CD4-positive, alpha-beta T cell treated with Interleukin-1 beta for 1 hour (primary cell): Measurements from ENCODE around the gene PHACTR1.

ENCODE experiments used
- DNase-seq, 2 donors: peaks; one replicate each; pipeline ENCODE4 v3.0.0-alpha.2; 2020 to 2022

The PHACTR1 gene

DNA sequence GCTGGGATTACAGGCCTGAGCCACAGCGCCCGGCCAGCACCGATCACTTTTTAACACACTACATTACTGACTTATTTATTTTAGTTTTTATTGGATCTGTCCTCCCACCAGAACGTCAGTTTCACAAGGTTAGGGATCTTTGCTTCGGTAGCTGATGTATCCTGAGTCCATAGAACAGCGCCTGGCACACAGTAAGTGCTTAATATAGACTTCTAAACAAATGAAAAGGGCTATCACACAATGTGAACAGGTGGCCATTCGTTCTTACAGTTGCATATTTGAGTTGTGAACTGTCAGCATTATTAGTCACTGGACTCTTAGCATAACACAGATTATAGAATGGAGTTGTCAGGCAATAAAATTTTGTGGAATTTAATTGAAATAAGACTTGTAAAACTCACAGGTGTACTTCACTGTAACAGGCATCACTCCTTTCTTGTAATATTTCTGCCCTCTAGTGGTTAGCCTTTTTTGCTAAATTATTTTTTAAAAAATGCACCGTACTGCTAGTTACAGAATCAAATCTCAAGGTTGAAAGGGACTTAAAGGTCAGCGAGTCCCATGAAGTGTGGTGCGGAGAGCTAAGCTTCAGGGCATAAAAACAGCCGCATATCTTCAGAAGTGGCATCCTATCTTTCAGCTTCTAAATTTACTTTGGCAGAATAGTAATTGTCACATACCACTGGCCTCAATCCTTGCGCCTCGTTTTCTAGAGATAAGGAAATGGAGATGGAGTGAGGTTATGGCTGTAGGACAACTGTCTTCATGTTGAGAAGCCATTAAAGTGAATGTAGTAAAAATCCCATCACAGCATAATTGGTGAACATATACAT is 615.2 kb downstream of the PHACTR1 start:
- DNase-seq, result peak in 1 of 2 donors; percentile 55

DNA sequence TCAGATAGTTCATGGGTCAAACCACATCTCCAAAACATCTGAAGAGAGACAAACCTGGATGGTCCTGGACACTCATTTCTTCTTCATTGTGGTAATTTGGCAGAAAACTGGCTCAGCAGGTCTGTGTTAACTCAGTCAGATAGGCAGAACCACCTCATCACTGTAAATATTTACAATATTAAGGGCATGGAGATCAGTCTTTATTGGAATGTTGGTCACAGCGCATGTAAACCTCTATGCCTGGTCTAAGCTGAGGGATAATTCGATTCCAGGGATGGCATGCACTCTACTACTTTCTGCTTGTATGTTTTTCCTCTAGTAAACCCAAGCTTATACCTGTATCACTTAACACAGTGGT is 615.8 kb downstream of the PHACTR1 start:
- no peak for DNase-seq

DNA sequence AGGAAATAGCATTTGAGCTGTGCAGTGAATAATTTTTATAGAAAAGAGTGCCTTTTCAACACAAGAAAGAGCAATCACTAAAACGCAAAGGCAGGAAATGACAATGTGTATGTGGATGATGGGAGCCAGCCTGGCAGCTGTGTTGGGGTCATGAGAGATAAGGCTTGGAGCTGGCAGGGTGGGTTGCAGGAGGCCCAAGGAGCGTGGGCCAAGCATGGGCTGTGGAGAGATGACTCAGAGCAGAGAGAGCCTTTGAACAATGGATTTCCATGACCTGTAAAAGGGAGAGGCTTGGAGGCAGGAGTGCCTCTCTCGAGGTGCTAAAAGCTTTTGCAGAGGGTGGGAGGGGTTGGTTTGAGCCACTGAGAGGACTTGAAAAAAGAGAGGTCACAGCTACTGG is 618.4 kb downstream of the PHACTR1 start:
- DNase-seq, result no peak

DNA sequence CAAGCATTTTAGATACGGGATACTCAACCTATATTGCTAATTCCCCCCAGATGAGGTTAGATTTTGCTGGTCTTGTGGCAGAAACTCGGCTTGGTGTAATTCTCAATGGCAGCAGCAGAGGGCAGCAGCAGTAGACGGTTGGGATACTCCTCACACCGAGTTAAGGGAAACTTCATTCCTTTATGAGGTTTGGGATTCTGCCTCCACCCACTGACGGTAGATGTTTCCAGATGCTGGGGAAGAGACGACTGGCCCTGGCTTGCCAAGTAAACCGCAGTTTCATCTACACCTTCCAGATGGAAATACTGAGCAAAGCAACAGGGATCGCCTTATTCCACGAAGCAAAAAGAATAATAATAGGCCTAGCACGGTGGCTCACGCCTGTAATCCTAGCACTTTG is 620.0 kb downstream of the PHACTR1 start:
- DNase-seq, result peak; percentile 54 to 70

- no peak for DNase-seq
Measured at GRCh38 chr6:13338038-13338437, 621.5 kb downstream of the PHACTR1 start.
